NCI-H524 (cell line): ENCODE results near the gene ZNF280B.
"Not testable (repeated sequence)": the region's sequence is repeated elsewhere in the genome, so short reads cannot be mapped to it uniquely, and the experiment has no call there.

Source experiments
- DNase-seq, 2 experiments: peaks; one replicate each; lab custom pipeline; 2025; lab: John Stamatoyannopoulos, UW

ZNF280B gene

DNA sequence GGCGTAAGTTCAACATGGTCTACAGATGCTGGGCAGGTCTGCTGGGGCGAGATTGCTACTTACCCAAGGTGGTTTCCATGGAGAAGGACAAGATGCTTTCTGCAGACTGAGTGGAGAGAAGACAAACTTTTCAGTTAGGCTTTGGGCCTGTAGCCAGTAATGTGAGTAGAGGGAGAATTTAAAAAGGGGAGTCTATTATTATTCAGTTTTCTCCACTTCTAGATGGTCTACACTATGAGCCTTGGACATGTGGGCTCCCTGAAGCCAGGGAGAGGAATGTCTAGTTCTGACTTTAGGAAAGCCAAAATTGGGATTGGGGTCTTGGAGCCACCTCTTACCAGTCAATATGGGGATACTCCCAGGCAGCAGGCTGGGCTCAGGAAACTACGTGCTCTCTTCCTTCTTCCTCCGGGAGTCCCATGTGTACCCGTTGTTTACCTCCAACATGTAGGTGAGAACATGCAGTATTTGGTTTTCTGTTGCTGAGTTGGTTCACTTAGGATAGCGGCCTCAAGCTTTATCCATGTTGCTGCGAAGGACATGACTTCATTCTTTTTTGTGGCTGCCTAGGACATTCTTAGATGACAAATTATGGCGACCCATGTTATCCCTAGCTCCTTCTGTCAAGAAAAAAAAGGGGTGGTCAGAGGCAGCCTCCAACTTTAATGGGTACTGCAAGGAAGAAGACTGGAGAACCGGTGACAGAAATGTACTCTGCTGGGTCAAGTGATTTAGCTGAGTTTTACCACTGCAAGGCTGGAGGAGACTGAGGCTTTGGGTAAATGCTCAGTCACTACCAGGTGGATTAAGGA lies 26.3 kb upstream of the ZNF280B start:
- DNase-seq = no peak

DNA sequence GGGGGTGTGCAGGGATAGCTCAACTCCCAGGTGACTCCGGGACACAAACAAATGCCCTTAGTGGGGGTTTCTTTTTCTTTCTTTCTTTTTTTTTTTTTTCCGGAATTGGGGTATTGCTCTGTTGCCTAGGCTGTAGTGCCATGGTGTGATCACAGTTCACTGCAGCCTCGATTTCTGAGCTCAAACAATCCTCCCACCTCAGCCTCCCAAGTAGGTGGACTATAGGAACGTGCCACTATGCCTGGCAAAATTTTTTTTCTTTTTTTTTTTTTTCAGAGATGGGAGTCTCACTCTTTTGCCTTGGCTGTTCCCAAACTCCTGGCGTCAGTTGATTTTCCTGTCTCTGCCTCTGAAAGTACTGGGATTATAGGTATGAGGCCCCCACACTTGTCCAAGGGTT lies 25.3 kb upstream of the ZNF280B start:
- DNase-seq = no peak

DNA sequence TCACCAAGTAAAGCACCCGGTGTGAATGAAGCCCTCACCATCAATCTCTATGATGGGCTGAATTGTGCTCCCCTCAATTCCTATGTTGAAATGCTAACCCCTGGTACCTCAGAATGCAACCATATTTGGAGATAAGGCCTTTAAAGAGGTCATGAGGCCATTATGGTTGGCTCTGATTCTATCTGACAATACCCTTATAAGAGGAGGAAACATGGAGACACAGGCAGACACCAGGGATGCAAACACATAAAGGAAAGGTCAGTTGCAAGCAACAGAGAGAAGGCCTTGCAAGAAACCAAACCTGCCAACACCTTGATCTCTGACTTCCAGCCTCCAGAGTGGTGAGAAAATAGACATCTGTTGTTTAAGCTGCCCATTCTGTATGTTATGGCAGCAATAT lies 24.9 kb upstream of the ZNF280B start:
- DNase-seq = no peak

DNA sequence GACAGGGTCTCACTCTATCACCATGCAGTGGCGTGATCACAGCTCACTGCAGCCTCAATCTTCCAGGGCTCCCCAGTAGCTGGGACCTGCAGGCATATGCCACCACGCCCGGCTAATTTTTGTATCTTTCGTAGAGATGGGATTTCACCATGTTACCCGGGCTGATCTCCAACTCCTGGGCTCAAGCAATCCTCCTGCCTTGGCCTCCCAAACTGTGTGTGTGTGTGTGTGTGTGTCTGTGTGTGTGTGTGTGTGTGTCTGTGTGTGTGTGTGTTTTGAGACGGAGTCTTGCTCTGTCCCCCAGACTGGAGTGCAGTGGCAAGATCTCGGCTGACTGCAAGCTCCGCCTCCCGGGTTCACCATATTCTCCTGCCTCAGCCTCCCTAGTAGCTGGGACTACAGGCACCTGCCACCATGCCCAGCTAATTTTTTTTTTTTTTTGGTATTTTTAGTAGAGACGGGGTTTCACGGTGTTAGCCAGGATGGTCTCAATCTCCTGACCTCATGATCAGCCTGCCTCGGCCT lies 24.1 kb upstream of the ZNF280B start:
- not testable (repeated sequence) for DNase-seq

DNA sequence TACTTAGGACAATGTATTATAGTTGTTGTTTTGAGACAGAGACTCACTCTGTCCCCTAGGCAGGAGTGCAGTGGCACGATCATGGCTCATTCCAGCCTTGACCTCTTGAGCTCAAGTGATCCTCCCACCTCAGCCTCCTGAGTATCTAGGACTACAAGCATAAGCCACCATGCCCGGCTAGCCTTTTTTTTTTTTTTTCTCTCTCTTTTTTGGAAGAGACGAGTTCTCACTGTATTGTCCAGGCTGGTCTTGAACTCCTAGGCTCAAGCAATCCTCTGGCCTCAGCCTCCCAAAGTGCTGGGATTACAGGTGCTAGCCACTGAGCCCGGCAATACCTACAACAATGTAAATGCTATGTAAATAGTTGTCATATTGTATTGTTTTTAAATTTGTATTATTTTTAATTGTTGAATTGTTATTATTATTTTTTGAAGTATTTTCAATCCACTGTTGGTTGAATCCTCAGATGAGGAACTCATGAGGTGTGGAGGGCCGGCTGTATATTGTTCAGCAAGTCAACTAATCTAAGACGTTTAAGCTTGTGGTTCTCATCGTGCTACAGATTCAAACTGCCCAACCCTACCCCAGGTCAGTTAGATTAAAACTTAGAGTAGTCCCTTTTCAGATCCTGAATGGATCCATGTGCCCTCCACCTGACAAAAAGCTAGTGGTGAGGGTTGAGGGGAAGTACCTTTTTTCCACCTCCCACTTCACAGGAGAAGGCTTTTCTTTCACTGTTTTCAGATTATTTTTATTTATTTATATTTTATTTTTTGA lies 23.4 kb upstream of the ZNF280B start:
- no peak for DNase-seq

DNA sequence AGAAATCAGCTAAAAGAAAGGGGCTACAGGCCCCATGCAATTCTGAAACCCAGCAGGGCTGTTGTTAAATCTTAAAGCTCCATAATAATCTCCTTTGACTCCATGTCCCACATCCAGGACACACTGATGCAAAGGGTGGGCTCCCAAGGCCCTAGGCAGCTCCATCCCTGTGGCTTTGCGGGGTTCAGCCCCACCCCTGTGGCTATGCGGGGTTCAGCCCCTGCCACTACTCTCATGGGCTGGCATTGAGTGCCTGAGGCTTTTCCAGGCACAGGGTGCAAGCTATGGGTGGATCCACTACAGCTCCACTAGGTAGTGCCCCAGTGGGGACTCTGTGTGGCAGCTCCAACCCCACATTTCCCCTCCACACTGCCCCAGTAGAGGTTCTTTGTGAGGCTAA lies 20.2 kb upstream of the ZNF280B start:
- no peak for DNase-seq

DNA sequence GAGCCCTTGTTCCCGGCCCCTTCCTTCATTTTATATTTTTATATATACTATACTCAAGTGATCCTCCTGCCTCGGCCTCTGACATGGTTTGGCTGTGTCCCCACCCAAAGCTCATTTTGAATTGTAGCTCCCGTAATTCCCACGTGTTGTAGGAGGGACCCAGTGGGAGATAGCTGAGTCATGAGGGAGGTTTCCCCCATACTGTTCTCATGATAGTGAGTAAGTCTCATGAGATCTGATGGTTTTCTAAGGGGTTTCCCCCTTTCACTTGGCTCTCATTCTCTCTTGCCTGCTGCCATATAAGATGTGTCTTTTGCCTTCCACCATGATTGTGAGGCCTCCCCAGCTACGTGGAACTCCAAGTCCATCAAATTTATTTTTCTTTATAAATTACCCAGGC lies 18.8 kb upstream of the ZNF280B start:
- DNase-seq = no peak

DNA sequence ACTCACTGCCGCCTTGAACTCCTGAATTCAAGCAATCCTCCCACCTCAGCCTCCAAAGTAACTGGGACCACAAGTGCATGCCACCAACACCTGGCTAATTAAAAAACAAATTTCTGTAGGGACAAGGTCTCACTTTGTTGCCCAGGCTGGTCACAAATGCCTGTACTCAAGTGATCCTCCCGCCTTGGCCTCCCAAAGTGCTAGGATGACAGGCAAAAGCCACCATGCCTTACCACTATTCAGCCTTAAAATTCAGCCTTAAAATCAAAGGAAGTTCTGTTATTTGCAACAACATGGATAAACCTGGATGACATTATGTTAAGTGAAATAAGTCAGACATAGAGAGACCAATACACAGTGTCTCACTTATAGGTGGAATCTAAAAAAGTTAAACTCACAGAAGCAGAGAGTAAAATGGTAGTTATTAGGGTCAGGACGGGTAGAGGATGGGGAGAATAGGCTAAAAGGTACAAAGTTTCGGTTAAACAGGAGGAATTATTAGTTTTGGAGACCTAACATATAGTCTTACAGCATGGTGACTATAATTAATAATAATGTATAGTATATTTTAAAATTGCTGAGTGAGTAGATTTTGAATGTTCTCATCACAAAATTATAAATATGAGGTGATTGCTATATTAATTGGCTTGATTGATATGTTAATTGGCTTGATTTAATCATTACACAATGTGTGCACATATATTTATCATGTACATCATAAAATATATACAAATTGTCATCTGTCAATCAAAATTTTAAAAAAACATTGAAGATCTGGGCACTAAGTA lies 17.8 kb upstream of the ZNF280B start:
- DNase-seq = no peak

DNA sequence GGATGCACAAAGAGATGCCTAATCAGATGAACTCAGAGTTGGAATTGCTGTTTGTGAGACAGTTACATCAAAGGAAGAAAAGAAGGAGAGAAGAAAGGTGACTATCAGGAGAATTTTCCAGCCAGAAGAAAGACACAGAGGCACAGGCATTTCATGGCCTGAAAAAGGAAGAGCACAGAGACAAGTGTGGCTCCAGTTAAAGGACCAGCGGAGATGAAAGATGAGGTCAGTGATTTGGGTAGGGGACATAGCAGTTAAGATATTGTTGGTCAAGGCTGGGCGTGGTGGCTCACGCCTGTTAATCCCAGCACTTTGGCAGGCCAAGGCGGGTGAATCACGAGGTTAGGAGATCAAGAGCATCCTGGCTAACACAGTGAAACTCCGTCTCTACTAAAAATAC lies 15.0 kb upstream of the ZNF280B start:
- DNase-seq = no peak

DNA sequence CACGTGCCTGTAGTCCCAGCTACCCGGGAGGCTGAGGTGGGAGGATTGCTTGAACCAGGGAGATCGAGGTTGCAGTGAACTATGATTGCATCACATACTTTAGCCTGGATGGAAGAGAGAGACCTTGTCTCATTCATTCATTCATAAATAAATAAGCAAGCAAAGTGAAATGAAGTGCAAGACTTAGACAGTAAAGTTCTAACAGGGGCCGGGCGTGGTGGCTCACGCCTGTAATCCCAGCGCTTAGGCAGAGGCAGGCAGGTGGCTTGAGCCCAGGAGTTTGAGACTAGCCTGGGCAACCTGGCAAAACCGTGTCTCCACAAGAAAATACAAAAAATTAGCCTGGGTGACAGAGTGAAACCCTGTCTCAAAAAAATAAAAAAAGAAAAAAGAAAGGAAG lies 13.1 kb upstream of the ZNF280B start:
- DNase-seq = no peak

DNA sequence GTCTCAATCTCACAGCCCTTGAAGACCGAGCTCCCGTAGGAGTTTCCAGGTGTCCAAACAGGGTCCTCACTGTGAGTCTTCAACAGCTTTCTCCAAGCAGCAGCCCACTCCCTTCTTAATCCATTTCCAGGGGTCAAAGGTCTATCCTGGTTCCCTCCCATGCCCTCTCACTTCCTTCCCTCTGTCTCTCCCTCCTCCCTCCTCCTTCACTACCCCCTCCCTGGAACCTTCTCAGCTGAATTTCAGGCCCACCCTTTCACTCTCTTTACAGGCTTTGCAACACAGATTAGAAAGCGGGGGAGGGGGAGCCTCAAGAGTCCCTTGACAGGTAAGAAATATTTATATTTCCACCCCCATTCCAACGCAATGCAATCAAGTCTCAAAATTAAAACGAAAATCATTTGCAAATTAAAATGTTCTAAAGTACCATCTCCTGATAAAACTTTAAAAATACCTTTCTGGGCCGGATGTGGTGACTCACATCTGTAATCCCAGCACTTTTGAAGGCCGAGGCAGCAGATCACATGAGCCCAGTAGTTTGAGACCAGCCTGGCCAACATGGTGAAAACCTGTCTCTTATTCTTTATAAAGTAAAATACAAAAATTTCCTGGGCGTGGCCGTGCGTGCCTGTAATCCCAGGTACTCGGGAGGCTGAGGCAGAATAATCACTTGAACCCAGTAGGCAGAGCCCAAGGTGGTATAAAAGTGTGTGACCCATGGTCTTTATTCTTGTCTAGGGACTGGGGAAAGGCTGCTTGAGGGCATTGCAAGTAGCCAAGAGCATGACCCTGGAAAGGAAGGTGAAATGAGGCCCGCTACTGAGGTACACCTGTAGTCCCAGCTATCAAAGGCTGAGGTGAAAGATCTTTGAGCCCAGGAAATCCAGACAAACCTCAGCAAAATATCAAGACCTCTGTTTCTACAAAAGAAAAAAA lies 12.4 kb upstream of the ZNF280B start:
- no peak for DNase-seq

DNA sequence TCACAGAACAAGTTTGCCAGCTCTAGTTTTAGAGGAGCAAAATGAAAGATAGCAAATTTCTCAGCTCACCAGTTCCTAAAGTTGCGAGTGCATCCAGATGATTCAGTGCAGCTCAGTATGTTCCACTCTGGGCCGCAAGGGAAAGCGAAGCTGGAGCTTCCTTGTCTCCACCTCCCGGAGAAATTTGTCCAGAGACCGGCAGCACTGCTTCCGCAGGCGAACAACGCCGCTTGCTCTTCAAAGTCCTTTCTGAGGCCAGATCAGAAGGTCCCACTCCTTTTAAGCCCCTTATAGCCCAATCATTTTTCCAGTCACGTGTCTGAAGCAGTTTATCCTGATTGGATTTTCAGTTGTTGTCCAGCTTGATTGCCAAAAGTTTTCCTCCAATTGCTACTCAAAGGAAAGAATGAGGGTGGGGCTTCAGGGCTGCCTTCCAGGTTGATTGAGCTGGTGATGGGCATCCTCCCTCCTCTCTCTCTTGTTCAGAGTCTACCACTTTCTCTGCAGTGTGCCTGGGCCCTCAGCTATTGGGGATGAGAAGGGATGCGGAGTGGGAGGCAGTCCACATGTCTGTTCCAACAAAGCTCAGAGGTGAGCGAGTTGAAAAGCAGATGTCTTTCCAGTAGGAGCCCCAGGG lies 11.6 kb upstream of the ZNF280B start, which contains the start of gene ZNF280A:
Gene ZNF280A, minus strand, starts transcription at position 251 of the 637 bp plus-strand sequence. CDS start 4,640 bp downstream, outside the sequence.
- no peak for DNase-seq

DNA sequence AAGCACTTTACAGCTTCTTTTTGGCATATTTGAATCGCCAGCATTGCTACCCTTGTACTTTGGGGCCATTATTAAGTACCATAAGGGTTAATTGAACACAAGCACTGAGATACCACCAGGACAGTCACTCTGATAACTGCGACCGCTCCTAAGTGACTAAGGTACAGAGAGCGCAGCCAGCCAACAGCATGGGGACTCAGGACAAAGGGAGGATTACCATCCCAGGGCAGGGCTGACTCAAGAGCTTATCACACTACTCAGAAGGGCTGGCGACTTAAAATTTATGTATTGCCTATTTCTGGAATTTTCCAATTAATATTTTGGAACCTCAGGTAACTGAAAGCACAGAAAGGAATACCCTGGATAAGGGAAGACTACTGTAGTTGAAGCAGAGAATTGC lies 11.0 kb upstream of the ZNF280B start:
- no peak for DNase-seq

DNA sequence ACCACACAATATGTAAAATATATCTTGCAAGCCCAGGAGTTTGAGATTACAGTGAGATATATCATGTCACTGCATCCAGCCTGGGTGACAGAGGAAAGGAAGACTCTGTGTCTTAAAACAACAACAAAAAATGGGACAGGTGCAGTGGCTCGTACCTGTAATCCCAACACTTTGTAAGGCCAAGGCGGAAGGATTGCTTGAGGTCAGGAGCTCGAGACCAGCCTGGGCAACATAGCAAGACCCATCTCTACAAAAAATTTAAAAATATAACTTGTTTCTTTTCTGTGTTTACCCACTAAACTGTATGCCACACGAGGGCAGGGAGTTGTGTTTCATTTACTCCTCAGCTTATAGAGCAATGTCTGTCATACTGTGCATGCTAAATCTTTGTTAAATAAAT lies 8.4 kb upstream of the ZNF280B start:
- no peak for DNase-seq

DNA sequence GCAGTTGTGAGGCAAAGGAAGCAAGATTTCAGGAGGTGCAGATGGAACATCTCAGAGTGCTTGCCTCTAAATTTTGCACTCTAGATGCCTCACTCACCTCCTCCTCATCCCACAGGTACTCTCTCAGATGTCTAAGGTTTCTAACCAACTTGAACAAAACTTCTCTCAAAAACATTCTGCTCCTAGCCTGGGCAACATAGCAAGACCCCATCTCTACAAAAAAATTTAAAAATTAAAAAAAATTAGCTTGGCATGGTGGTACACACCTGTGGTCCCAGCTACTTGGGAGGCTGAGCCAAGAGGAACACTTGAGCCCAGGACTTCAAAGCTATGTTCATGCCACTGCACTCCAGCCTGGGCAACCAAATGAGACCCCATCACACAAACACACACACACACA lies 7.3 kb upstream of the ZNF280B start:
- DNase-seq = no peak

DNA sequence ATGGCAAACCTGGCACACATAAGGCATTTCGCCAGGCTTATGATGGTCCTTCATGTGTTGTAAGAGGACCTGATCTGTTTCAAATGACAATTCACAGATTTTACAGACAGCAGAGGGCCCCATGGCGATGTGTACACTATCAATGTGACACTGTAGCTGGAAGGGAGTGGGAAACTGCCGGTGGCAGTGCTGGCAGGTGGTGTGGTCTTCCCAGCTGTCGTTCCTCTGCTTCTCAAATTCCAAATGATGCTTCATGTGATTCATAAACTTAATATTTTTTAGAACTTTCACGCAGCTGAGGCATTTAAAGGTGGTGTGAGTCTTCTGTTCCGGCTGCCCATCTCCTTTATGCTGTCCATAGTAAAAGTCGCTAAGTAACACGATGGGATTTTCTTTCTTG lies 5.9 kb upstream of the ZNF280B start:
- DNase-seq = peak; percentile 15 to 74

DNA sequence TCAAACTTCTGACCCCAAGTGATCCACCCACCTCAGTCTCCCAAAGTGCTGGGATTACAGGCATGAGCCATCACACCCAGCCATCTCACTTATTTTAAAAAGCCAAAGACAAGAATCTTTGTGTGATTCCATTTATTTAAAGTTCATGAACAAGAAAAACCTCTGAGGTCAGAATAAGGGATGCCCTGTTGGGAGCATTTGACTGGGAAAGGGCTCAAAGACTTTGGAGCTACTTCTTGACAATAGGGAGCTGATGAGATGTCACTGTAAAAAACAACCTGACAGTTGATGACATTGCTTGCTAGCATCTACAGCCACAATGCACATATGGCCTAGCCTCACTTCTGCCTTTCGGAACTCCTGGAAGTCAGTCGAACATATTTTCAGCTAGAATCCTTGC lies 5.1 kb upstream of the ZNF280B start:
- no peak for DNase-seq

DNA sequence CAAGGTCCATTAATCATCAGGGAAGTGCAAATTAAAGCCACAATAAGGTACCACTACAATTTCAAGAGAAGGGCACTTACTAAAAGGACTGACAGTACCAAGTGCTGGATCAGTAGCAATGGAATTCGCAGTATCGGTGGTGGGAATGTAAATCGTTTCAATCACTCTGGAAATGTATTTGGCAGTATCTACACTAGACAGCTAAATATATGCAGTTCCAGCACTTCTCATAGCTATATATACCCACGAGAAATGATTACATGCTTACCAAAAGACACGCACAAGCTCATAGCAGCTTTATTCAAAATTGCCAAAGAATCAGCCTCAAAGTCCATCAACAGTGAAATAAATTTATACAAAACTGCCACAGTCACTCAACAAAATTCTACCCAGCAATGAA lies 4.4 kb upstream of the ZNF280B start:
- no peak for DNase-seq

DNA sequence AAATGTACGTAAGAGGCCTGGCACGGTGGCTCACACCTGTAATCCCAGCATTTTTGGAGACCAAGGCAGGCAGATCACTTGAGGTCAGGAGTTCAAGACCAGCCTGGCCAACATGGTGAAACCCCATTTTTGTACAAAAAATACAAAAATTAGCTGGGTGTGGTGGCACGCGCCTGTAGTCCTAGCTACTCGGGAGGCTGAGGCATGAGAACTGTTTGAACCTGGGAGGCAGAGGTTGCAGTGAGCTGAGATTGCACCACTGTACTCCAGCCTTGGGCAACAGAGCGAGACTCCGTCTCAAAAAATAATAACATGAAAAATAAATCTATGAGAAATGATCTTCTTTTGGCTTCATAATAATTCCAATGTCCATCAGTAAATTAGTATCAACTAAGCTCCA lies 2.3 kb upstream of the ZNF280B start:
- DNase-seq = not testable (repeated sequence)

DNA sequence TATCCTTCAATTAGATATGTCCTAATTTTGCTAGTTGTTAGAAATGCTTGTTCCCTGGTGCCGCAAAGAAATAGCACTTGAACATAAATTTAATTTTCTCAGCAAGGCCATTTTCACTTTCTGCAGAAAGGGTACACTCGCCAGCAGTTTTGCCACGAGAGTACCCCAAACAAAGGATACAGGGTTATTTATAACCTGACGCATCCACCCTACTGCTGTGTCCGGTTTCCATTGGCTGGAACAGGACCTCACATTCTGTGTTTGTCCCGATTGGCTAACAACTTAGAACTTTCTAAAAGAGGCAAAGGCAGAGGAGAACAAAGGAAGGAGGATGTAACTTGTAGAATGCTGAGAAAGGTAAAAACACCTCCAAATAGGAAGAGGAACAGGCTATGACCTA lies 1.4 kb upstream of the ZNF280B start:
- DNase-seq = not testable (repeated sequence)
